HG02943 (cell line): ENCODE data around the gene CDS2.
"Not testable (repeated sequence)": the region's sequence is repeated elsewhere in the genome, so short reads cannot be mapped to it uniquely, and the experiment has no call there.

Experiments
- ATAC-seq: cut with Tn5 transposase; IDR thresholded peaks from one replicate; pipeline ENCODE4 v1.9.1; 2021; ENCODE audit warnings: mild to moderate bottlenecking, low read depth, moderate library complexity; ENCODE audit not compliant: unreplicated experiment

Gene CDS2

GRCh38 chr20:5126512-5127203, at the start of gene CDS2:
Gene CDS2 (plus strand): TSS chr20:5127008. CDS start chr20:5127093, 85 bp downstream.
- peak; percentile 90 for ATAC-seq

GRCh38 chr20:5077761-5078387, 48.9 kb upstream of the CDS2 start:
- ATAC-seq: peak; percentile 4

GRCh38 chr20:5078399-5078958, 48.3 kb upstream of the CDS2 start:
- peak; percentile 92 for ATAC-seq

GRCh38 chr20:5080384-5080877, 46.4 kb upstream of the CDS2 start:
- no peak for ATAC-seq

GRCh38 chr20:5085380-5085779, 41.4 kb upstream of the CDS2 start:
- no peak for ATAC-seq

- no peak for ATAC-seq
Observed at GRCh38 chr20:5088688-5089087, 38.1 kb upstream of the CDS2 start.

GRCh38 chr20:5090191-5090590, 36.6 kb upstream of the CDS2 start:
- no peak for ATAC-seq

- ATAC-seq: no peak
Observed at GRCh38 chr20:5091902-5092301, 34.9 kb upstream of the CDS2 start.

- no peak for ATAC-seq
Observed at GRCh38 chr20:5092765-5093339, 34.0 kb upstream of the CDS2 start.

GRCh38 chr20:5095454-5095853, 31.4 kb upstream of the CDS2 start:
- no peak for ATAC-seq

GRCh38 chr20:5095931-5096330, 30.9 kb upstream of the CDS2 start:
- ATAC-seq: no peak

- no peak for ATAC-seq
Observed at GRCh38 chr20:5096463-5096862, 30.3 kb upstream of the CDS2 start.

GRCh38 chr20:5099009-5099408, 27.8 kb upstream of the CDS2 start:
- ATAC-seq: not testable (repeated sequence)

GRCh38 chr20:5099909-5100308, 26.9 kb upstream of the CDS2 start:
- not testable (repeated sequence) for ATAC-seq

- no peak for ATAC-seq
Observed at GRCh38 chr20:5100684-5101347, 26.0 kb upstream of the CDS2 start.

- no peak for ATAC-seq
Observed at GRCh38 chr20:5104479-5104878, 22.3 kb upstream of the CDS2 start.

GRCh38 chr20:5109276-5109675, 17.5 kb upstream of the CDS2 start:
- no peak for ATAC-seq

GRCh38 chr20:5113615-5113986, 13.2 kb upstream of the CDS2 start:
- ATAC-seq: no peak

- no peak for ATAC-seq
Observed at GRCh38 chr20:5114403-5114802, 12.4 kb upstream of the CDS2 start.

- ATAC-seq: no peak
Observed at GRCh38 chr20:5116875-5117274, 9.9 kb upstream of the CDS2 start.
